ENCODE data around the gene UBL5.
"Not testable (repeated sequence)": the region's sequence is repeated elsewhere in the genome, so short reads cannot be mapped to it uniquely, and the experiment has no call there.

The UBL5 gene

GRCh38 chr19:9811139-9811538, 16.6 kb upstream of the UBL5 start:
- no peak for DNase-seq (ENCODE audit: low spot score)

- DNase-seq (ENCODE audit: low spot score): no peak
These were observed 9.5 kb upstream of the UBL5 start for GRCh38 chr19:9818175-9818733.

GRCh38 chr19:9818734-9819595, 8.8 kb upstream of the UBL5 start, which contains the start of gene FBXL12:
TSS of gene FBXL12 (minus strand) at chr19:9819079. CDS start at chr19:9818813, 266 bp downstream.
- DNase-seq (ENCODE audit: low spot score): peak; percentile 100

- DNase-seq (ENCODE audit: low spot score): no peak
These were observed 8.2 kb upstream of the UBL5 start for GRCh38 chr19:9819596-9819909.

- DNase-seq (ENCODE audit: low spot score): not testable (repeated sequence)
These were observed 7.7 kb upstream of the UBL5 start for GRCh38 chr19:9820034-9820433.

- DNase-seq (ENCODE audit: low spot score): no peak
These were observed 3.9 kb upstream of the UBL5 start for GRCh38 chr19:9823816-9824215.

- DNase-seq (ENCODE audit: low spot score): no peak
These were observed 889 bp downstream of the UBL5 start for GRCh38 chr19:9828551-9829063.

GRCh38 chr19:9834307-9834725, 6.6 kb downstream of the UBL5 start:
- no peak for DNase-seq (ENCODE audit: low spot score)

GRCh38 chr19:9834726-9835506, 7.2 kb downstream of the UBL5 start, which contains the start of gene PIN1:
TSS of gene PIN1 (plus strand) at chr19:9835318. CDS start at chr19:9835345, 27 bp downstream.
- peak; percentile 99 for DNase-seq (ENCODE audit: low spot score)

GRCh38 chr19:9835507-9835949, 7.8 kb downstream of the UBL5 start:
- DNase-seq (ENCODE audit: low spot score): no peak

GRCh38 chr19:9836021-9836420, 8.3 kb downstream of the UBL5 start:
- no peak for DNase-seq (ENCODE audit: low spot score)

GRCh38 chr19:9838324-9838723, 10.6 kb downstream of the UBL5 start:
- DNase-seq (ENCODE audit: low spot score): no peak

GRCh38 chr19:9839415-9839814, 11.7 kb downstream of the UBL5 start:
- DNase-seq (ENCODE audit: low spot score): no peak

- DNase-seq (ENCODE audit: low spot score): no peak
These were observed 15.3 kb downstream of the UBL5 start for GRCh38 chr19:9842834-9843625.

- not testable (repeated sequence) for DNase-seq (ENCODE audit: low spot score)
These were observed 16.0 kb downstream of the UBL5 start for GRCh38 chr19:9843626-9844273.

- peak; percentile 21 for DNase-seq (ENCODE audit: low spot score)
These were observed 19.5 kb downstream of the UBL5 start for GRCh38 chr19:9847087-9847671.

- no peak for DNase-seq (ENCODE audit: low spot score)
These were observed 20.3 kb downstream of the UBL5 start for GRCh38 chr19:9848060-9848459.

GRCh38 chr19:9848762-9849161, 21.0 kb downstream of the UBL5 start:
- no peak for DNase-seq (ENCODE audit: low spot score)

- no peak for DNase-seq (ENCODE audit: low spot score)
These were observed 22.1 kb downstream of the UBL5 start for GRCh38 chr19:9849791-9850190.

- DNase-seq (ENCODE audit: low spot score): no peak
These were observed 22.7 kb downstream of the UBL5 start for GRCh38 chr19:9850235-9850959.

Measured in activated CD4-positive, alpha-beta T cell treated with anti-CD3 and anti-CD28 coated beads, Interleukin-2, Interleukin-4, amounts not matched to agents 100 ng/mL and 50 ng/mL, durations not matched to agents 16 hours and 8 hours (primary cell).